SU-DHL-6 (cell line): Measurements from ENCODE around the gene AKR1C8.

Experiments
- H2AFZ ChIP-seq: fragments of 200-600 bp; sonication (generic); 2 replicates; pipeline ENCODE4 v1.6.1; 2014; ENCODE audit warnings: low read depth, mild to moderate bottlenecking, moderate library complexity, mixed read lengths, antibody characterized with exemption, low read length; ENCODE audit not compliant: severe bottlenecking
- H3F3A ChIP-seq: fragments of 200-600 bp; shearing (Covaris generic); 2 replicates; pipeline ENCODE4 v1.6.0; 2016; ENCODE audit warnings: antibody characterized with exemption, mild to moderate bottlenecking; ENCODE audit not compliant: insufficient read depth
- H3K27ac ChIP-seq: fragments of 200-600 bp; sonication (generic); 2 replicates; pipeline ENCODE4 v1.5.1; 2016; ENCODE audit warnings: low read depth, mild to moderate bottlenecking, low read length, moderate library complexity, mixed read lengths
- H3K27me3 ChIP-seq: fragments of 200-600 bp; sonication (generic), shearing (Covaris generic); 2 replicates; pipeline ENCODE4 v1.6.0; 2014; ENCODE audit warnings: mild to moderate bottlenecking, low read length
- H3K36me3 ChIP-seq: fragments of 200-600 bp; sonication (generic); 2 replicates; pipeline ENCODE4 v1.6.1; 2014; ENCODE audit warnings: mild to moderate bottlenecking, low read length, mixed read lengths
- H3K4me2 ChIP-seq: fragments of 300-600, 200-600 bp; shearing (Covaris generic), sonication (generic); 2 replicates; pipeline ENCODE4 v1.6.0; 2014; ENCODE audit warnings: low read length, low read depth, mild to moderate bottlenecking; ENCODE audit not compliant: poor library complexity, severe bottlenecking
- H3K4me3 ChIP-seq: fragments of 200-600 bp; sonication (generic); 2 replicates; pipeline ENCODE4 v1.5.1; 2014; ENCODE audit warnings: antibody characterized with exemption, low read length, mild to moderate bottlenecking, mixed read lengths; ENCODE audit not compliant: insufficient read depth, poor library complexity, severe bottlenecking
- H3K79me2 ChIP-seq: fragments of 200-600 bp; sonication (generic); 2 replicates; pipeline ENCODE4 v1.6.1; 2014; ENCODE audit warnings: mild to moderate bottlenecking, low read length, moderate library complexity; ENCODE audit not compliant: insufficient read depth
- H3K9ac ChIP-seq: fragments of 200-600 bp; sonication (generic); 2 replicates; pipeline ENCODE4 v1.7.0; 2014; ENCODE audit warnings: mild to moderate bottlenecking, low read length
- H3K9me2 ChIP-seq: fragments of 200-600 bp; sonication (generic); replicated peaks from 2 replicates; pipeline ENCODE4 v1.6.1; 2014; ENCODE audit warnings: low read length; ENCODE audit not compliant: insufficient read depth
- H3K9me3 ChIP-seq: fragments of 200-600 bp; sonication (generic); 2 replicates; pipeline ENCODE4 v1.6.1; 2014; ENCODE audit warnings: low read length, mixed read lengths; ENCODE audit not compliant: insufficient read depth
- H4K20me1 ChIP-seq: fragments of 200-600 bp; sonication (generic); 2 replicates; pipeline ENCODE4 v1.6.1; 2014; ENCODE audit warnings: low read depth, mild to moderate bottlenecking, antibody characterized with exemption, low read length, moderate library complexity, mixed read lengths
- EZH2phosphoT487 ChIP-seq: fragments of 200-600 bp; sonication (generic), shearing (Covaris generic); conservative IDR thresholded peaks from 2 replicates; pipeline ENCODE4 v1.6.1; 2018; ENCODE audit warnings: mild to moderate bottlenecking, antibody characterized with exemption, low read length, moderate library complexity, mixed read lengths
- TF ChIP-seq, protein P1 (sequence below): fragments of 200-600 bp; sonication (generic); IDR thresholded peaks from one replicate; pipeline ENCODE4 v1.5.1; 2017; ENCODE audit warnings: antibody characterized with exemption, mild to moderate bottlenecking, low read length, moderate library complexity; ENCODE audit not compliant: insufficient read depth, poor library complexity, severe bottlenecking

AKR1C8 gene

DNA sequence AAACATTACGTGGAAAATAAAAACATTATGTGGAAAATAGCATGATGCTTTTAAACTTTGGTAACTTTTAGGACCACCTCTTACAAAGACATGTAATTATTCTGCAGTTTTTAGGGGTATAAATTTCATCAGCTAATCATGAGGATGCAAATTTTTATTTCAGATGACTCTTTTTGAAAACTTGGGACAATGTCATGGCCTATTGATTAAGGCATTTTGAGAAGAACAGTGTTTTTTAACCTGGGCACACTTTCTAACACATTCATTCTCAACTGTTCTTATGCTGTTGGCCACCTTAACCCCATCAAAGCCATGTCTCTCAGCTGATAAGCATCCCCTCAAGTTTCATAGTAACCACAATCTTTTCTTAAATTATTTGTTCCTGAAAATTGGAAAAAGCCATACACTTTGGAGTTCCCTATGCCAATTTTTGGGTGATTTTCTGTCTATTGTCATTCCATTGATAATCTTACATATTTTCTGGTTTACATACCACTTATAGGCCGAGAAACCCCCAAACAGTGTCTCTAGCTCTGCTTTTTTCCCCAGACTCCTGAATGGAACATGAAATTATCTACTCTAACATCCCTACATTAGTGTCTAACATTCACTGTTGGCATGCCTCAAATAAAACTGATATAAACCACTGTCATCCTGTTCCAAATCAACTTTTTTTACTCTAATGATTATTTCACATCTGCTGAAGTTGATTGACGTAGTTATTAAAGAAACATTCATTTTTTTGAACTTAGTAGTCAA is 76.1 kb downstream of the AKR1C8 start:
- H3K27ac ChIP-seq: no peak overlapping the region
- H3K9ac ChIP-seq: no peak overlapping the region
- no peaks in the 10 kb centered on the region for H3F3A ChIP-seq
- H3K36me3 ChIP-seq: no peaks in the 10 kb centered on the region
- H2AFZ ChIP-seq: no peak overlapping the region
- no peak overlapping the region for H3K4me3 ChIP-seq
- H3K27me3 ChIP-seq: no peaks in the 10 kb centered on the region
- no peak for TF ChIP-seq EZH2phosphoT487
- TF ChIP-seq, protein P1, sequence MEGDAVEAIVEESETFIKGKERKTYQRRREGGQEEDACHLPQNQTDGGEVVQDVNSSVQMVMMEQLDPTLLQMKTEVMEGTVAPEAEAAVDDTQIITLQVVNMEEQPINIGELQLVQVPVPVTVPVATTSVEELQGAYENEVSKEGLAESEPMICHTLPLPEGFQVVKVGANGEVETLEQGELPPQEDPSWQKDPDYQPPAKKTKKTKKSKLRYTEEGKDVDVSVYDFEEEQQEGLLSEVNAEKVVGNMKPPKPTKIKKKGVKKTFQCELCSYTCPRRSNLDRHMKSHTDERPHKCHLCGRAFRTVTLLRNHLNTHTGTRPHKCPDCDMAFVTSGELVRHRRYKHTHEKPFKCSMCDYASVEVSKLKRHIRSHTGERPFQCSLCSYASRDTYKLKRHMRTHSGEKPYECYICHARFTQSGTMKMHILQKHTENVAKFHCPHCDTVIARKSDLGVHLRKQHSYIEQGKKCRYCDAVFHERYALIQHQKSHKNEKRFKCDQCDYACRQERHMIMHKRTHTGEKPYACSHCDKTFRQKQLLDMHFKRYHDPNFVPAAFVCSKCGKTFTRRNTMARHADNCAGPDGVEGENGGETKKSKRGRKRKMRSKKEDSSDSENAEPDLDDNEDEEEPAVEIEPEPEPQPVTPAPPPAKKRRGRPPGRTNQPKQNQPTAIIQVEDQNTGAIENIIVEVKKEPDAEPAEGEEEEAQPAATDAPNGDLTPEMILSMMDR: no peak
- no peak overlapping the region for H3K4me2 ChIP-seq
- H3K9me3 ChIP-seq: no peaks in the 10 kb centered on the region
- H3K79me2 ChIP-seq: no peaks in the 10 kb centered on the region
- H4K20me1 ChIP-seq: no peaks in the 10 kb centered on the region
- no peaks in the 10 kb centered on the region for H3K9me2 ChIP-seq

- no peaks in the 10 kb centered on the region for H3K9me2 ChIP-seq
- no peaks in the 10 kb centered on the region for H3K36me3 ChIP-seq
- no peak overlapping the region for H2AFZ ChIP-seq
- no peaks in the 10 kb centered on the region for H4K20me1 ChIP-seq
- no peak overlapping the region for H3K9ac ChIP-seq
- H3K27ac ChIP-seq: no peak overlapping the region
- TF ChIP-seq, protein P1: no peak
- TF ChIP-seq EZH2phosphoT487: no peak
- H3K9me3 ChIP-seq: no peaks in the 10 kb centered on the region
- H3K4me3 ChIP-seq: no peak overlapping the region
- no peak overlapping the region for H3K4me2 ChIP-seq
- H3K27me3 ChIP-seq: no peaks in the 10 kb centered on the region
- no peaks in the 10 kb centered on the region for H3F3A ChIP-seq
- no peaks in the 10 kb centered on the region for H3K79me2 ChIP-seq
Measured at GRCh38 chr10:5107860-5108526, 77.0 kb downstream of the AKR1C8 start.

GRCh38 chr10:5106553-5106952 is 78.4 kb downstream of the AKR1C8 start:
- Histone ChIP-seq H4K20me1 (no peaks in the 10 kb centered on the region), H3F3A (no peaks in the 10 kb centered on the region), H3K79me2 (no peaks in the 10 kb centered on the region), H3K27me3 (no peaks in the 10 kb centered on the region), H3K9me3 (no peaks in the 10 kb centered on the region), H3K9me2 (no peaks in the 10 kb centered on the region), H3K27ac (no peak overlapping the region), H3K9ac (no peak overlapping the region), H3K4me2 (no peak overlapping the region), H3K36me3 (no peaks in the 10 kb centered on the region), H3K4me3 (no peak overlapping the region), H2AFZ (no peak overlapping the region)
- TF ChIP-seq, protein P1: no peak
- no peak for TF ChIP-seq EZH2phosphoT487
